DOHH2 (cell line): ENCODE results near the gene CNGA3.

Experiments
- H3F3A ChIP-seq: fragments of 200-600 bp; sonication (generic), shearing (Covaris generic); 2 replicates; pipeline ENCODE4 v1.6.0; 2016; ENCODE audit warnings: antibody characterized with exemption, mild to moderate bottlenecking; ENCODE audit not compliant: control insufficient read depth, insufficient read depth
- H3K27ac ChIP-seq: fragments of 200-600 bp; sonication (generic); 2 replicates; pipeline ENCODE4 v1.5.1; 2014; ENCODE audit warnings: low read depth, mild to moderate bottlenecking, low read length, moderate library complexity
- H3K27me3 ChIP-seq: fragments of 200-600 bp; sonication (generic); 2 replicates; pipeline ENCODE4 v1.6.1; 2014; ENCODE audit warnings: mild to moderate bottlenecking, low read length, mixed read lengths; ENCODE audit not compliant: control insufficient read depth
- H3K36me3 ChIP-seq: fragments of 200-600 bp; sonication (generic); 2 replicates; pipeline ENCODE4 v1.6.1; 2014; ENCODE audit warnings: mild to moderate bottlenecking, low read length, moderate library complexity, mixed read lengths; ENCODE audit not compliant: control insufficient read depth
- H3K4me1 ChIP-seq: fragments of 200-600 bp; sonication (generic); 2 replicates; pipeline ENCODE4 v1.6.1; 2014; ENCODE audit warnings: mild to moderate bottlenecking, low read length, mixed read lengths; ENCODE audit not compliant: control insufficient read depth
- H3K4me2 ChIP-seq: fragments of 200-600 bp; sonication (generic); 2 replicates; pipeline ENCODE4 v1.6.0; 2014; ENCODE audit warnings: mild to moderate bottlenecking, low read length, moderate library complexity
- H3K4me3 ChIP-seq: fragments of 200-600 bp; sonication (generic); 2 replicates; pipeline ENCODE4 v1.5.1; 2014; ENCODE audit warnings: mild to moderate bottlenecking, low read length, mixed read lengths
- H3K79me2 ChIP-seq: fragments of 200-600 bp; sonication (generic); 2 replicates; pipeline ENCODE4 v1.6.1; 2014; ENCODE audit warnings: mild to moderate bottlenecking, low read length, mixed read lengths; ENCODE audit not compliant: control insufficient read depth
- H3K9me2 ChIP-seq: fragments of 200-600 bp; sonication (generic); replicated peaks from 2 replicates; pipeline ENCODE4 v1.6.1; 2014; ENCODE audit warnings: mild to moderate bottlenecking, low read length, mixed read lengths; ENCODE audit not compliant: control insufficient read depth
- H3K9me3 ChIP-seq: fragments of 200-600 bp; sonication (generic); 2 replicates; pipeline ENCODE4 v1.6.1; 2014; ENCODE audit warnings: antibody characterized with exemption, low read length, mixed read lengths; ENCODE audit not compliant: control insufficient read depth, insufficient read depth
- H4K20me1 ChIP-seq: fragments of 200-600 bp; sonication (generic); 2 replicates; pipeline ENCODE4 v1.6.0; 2014; ENCODE audit warnings: low read depth, mild to moderate bottlenecking, antibody characterized with exemption, low read length, moderate library complexity; ENCODE audit not compliant: control insufficient read depth, insufficient read depth
- EZH2phosphoT487 ChIP-seq: fragments of 200-600 bp; sonication (generic); IDR thresholded peaks from 2 replicates; pipeline ENCODE4 v1.6.1; 2017; ENCODE audit warnings: borderline replicate concordance, mild to moderate bottlenecking, antibody characterized with exemption, low read length, moderate library complexity, mixed read lengths
- TF ChIP-seq, protein P1 (sequence below): fragments of 200-600 bp; sonication (generic); IDR thresholded peaks from one replicate; pipeline ENCODE4 v1.5.1; 2014; ENCODE audit warnings: antibody characterized with exemption, mild to moderate bottlenecking, low read depth, low read length; ENCODE audit not compliant: poor library complexity, severe bottlenecking

Gene CNGA3

DNA sequence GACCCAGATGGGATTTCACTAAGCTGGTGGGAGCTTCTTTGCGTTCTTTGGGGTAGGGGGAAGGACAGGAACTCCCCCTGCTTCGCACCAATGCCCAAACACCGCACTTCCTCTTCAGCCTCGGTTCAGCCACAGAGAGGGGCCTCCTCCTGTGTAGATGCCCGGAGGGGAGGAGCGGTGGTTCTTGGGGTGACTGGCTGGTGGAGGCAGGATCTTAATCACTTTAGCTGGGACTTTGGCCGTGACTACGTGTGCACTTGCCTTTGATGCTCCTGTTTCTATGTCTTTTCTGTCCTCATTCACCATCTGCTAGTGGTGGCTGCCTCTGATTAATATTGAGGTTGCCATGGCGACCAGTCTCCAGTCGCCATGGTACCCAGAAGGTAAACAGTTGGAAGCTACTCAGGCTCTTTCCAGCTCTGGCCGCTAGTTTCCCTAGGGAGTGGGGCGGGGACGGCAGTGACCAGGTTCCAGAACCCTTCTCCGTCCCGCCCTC is 1.9 kb downstream of the CNGA3 start:
- Histone ChIP-seq H3F3A (no peaks in the 10 kb centered on the region), H3K79me2 (no peaks in the 10 kb centered on the region), H3K4me2 (no peak overlapping the region), H3K27me3 (peaks cover 6% of the 10 kb centered on the region), H3K27ac (no peak overlapping the region), H3K36me3 (no peaks in the 10 kb centered on the region), H3K9me2 (no peaks in the 10 kb centered on the region), H3K9me3 (no peaks in the 10 kb centered on the region), H4K20me1 (no peaks in the 10 kb centered on the region), H3K4me3 (no peak overlapping the region), H3K4me1 (no peaks in the 10 kb centered on the region)
- TF ChIP-seq, protein P1, sequence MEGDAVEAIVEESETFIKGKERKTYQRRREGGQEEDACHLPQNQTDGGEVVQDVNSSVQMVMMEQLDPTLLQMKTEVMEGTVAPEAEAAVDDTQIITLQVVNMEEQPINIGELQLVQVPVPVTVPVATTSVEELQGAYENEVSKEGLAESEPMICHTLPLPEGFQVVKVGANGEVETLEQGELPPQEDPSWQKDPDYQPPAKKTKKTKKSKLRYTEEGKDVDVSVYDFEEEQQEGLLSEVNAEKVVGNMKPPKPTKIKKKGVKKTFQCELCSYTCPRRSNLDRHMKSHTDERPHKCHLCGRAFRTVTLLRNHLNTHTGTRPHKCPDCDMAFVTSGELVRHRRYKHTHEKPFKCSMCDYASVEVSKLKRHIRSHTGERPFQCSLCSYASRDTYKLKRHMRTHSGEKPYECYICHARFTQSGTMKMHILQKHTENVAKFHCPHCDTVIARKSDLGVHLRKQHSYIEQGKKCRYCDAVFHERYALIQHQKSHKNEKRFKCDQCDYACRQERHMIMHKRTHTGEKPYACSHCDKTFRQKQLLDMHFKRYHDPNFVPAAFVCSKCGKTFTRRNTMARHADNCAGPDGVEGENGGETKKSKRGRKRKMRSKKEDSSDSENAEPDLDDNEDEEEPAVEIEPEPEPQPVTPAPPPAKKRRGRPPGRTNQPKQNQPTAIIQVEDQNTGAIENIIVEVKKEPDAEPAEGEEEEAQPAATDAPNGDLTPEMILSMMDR, result no peak
- no peak for TF ChIP-seq EZH2phosphoT487

DNA sequence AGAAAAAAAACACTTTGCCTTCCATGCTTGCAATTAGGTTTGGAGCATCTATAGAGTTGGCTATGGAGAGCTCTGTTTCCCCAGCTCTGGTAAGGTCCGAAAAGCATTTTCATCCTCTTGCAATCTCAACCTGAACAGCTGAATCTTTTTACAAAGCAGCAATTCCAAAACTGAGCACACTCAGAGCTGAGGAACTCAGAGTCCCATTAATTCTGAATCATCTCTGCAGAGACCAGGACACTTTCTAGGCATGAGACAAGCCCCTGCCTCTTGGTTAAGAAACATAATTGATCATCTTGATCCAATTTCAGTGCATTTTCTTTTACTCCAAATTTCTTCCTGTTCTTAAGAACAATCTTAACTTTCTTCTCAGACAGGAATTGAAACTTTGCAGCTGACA is 4.2 kb downstream of the CNGA3 start:
- Histone ChIP-seq H3K9me2 (no peaks in the 10 kb centered on the region), H3K4me1 (no peaks in the 10 kb centered on the region), H3K4me2 (no peak overlapping the region), H3K27me3 (peaks cover 6% of the 10 kb centered on the region), H3K36me3 (no peaks in the 10 kb centered on the region), H4K20me1 (no peaks in the 10 kb centered on the region), H3F3A (no peaks in the 10 kb centered on the region), H3K9me3 (no peaks in the 10 kb centered on the region), H3K27ac (no peak overlapping the region), H3K4me3 (no peak overlapping the region), H3K79me2 (no peaks in the 10 kb centered on the region)
- no peak for TF ChIP-seq EZH2phosphoT487
- TF ChIP-seq, protein P1, result no peak

DNA sequence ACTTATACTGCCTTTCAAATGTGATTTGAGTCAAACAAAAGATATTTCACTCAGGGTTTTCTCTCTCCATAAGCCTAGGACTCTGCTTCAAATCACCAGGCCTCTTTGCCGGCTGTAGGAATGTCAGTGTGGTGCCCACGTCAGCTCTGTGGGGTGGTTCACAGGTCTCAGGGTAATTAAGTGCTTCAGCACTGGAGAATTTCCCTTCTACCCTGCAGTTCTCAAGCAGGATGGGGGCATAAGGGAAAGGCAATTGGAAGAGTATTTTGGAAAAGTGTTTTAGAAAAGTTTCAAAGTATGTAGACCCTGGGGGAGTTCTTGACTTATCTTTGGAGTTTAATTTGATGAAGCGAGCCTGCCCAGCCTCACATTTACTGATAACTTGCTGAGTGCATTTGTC is 9.6 kb downstream of the CNGA3 start:
- no peaks in the 10 kb centered on the region for H3K79me2 ChIP-seq
- no peak overlapping the region for H3K4me2 ChIP-seq
- no peaks in the 10 kb centered on the region for H3K9me2 ChIP-seq
- TF ChIP-seq, protein P1, result no peak
- TF ChIP-seq EZH2phosphoT487, result no peak
- no peaks in the 10 kb centered on the region for H3F3A ChIP-seq
- H3K27ac ChIP-seq, result no peak overlapping the region
- no peak overlapping the region for H3K4me3 ChIP-seq
- peaks cover 3% of the 10 kb centered on the region; the same call in 1 of the 2 replicates for H3K27me3 ChIP-seq
- no peaks in the 10 kb centered on the region for H3K9me3 ChIP-seq
- no peaks in the 10 kb centered on the region for H4K20me1 ChIP-seq
- H3K36me3 ChIP-seq, result no peaks in the 10 kb centered on the region
- H3K4me1 ChIP-seq, result no peaks in the 10 kb centered on the region

DNA sequence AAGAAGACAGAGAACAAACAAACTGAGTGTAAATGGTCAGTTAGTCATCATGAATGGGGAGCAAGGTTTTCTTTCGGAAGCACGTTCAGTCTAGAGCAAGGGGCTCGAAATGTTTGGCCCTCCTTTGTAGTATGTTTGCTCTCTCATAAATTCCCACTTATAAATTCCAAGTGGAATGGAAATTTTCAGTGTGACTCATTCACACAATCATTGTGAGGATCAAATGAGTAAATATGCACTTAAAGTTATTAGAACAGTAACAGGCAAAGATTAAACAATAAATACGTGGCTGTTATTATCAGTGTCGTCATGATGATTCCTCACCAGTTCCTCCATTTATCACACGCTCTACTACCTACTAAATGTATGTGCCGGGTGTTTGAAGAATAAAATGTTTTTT is 10.5 kb downstream of the CNGA3 start:
- no peaks in the 10 kb centered on the region for H3K9me3 ChIP-seq
- no peaks in the 10 kb centered on the region for H3K4me1 ChIP-seq
- no peak overlapping the region for H3K4me3 ChIP-seq
- H3F3A ChIP-seq, result no peaks in the 10 kb centered on the region
- no peaks in the 10 kb centered on the region for H3K36me3 ChIP-seq
- H3K27ac ChIP-seq, result no peak overlapping the region
- H3K9me2 ChIP-seq, result no peaks in the 10 kb centered on the region
- TF ChIP-seq, protein P1, result no peak
- TF ChIP-seq EZH2phosphoT487, result no peak
- no peak overlapping the region for H3K4me2 ChIP-seq
- no peaks in the 10 kb centered on the region for H4K20me1 ChIP-seq
- H3K27me3 ChIP-seq, result peaks cover 3% of the 10 kb centered on the region; the same call in 1 of the 2 replicates
- H3K79me2 ChIP-seq, result no peaks in the 10 kb centered on the region
